ENCODE measurements around the gene PAPPA. TPM values are rescaled to one million over a fixed set of nuclear protein-coding genes. Genes with fewer than 3 reads are reported as not detected.

PAPPA gene
- total RNA-seq, 1 experiment from 2014 or later = 0.17 TPM

- no CpG with 5 or more reads among the region's 27 CpGs for WGBS (ENCODE audit: extremely low coverage, insufficient read length, low lambda C conversion rate)
- no peak overlapping the region for H2AFZ ChIP-seq (ENCODE audit: low read length)
- no peak overlapping the region for H2BK5ac ChIP-seq (ENCODE audit: insufficient read length, low read length)
- H2BK20ac ChIP-seq (ENCODE audit: low read depth, low read length, poor library complexity, severe bottlenecking) = no peak overlapping the region
- H4K5ac ChIP-seq (ENCODE audit: insufficient read length, low read depth, low read length) = no peak overlapping the region
- H4K20me1 ChIP-seq (ENCODE audit: control insufficient read depth, insufficient read depth, insufficient read length) = no peaks in the 10 kb centered on the region
- no peak overlapping the region for H3K18ac ChIP-seq (ENCODE audit: insufficient read length, low read depth, low read length)
- H3K4me2 ChIP-seq (ENCODE audit: insufficient read depth, insufficient read length, low read length) = no peak overlapping the region
- H3K4me3 Mint-ChIP-seq = no peak overlapping the region
- H3T11ph ChIP-seq (ENCODE audit: low read length) = no peak overlapping the region
- H3K9me3 ChIP-seq (ENCODE audit: control insufficient read depth, low read depth, low read length) = no peaks in the 10 kb centered on the region
- TF ChIP-seq CTCF (conservative IDR thresholded peaks at IDR 0.05) = no peak
- H2BK12ac ChIP-seq (ENCODE audit: insufficient read length, low read depth, low read length) = no peak overlapping the region
- H3K14ac ChIP-seq (ENCODE audit: insufficient read depth, low read length) = no peak overlapping the region; the same call in 1 of the 2 replicates
- no peaks in the 10 kb centered on the region for H3K9me3 Mint-ChIP-seq
- no peak overlapping the region for H4K91ac ChIP-seq (ENCODE audit: insufficient read length, low read depth, low read length)
- H3K27me3 Mint-ChIP-seq (ENCODE audit: low read depth) = peaks cover 12% of the 10 kb centered on the region
- no peak overlapping the region for H2AK5ac ChIP-seq (ENCODE audit: insufficient read length, low read length)
- DNase-seq = no peak
- no peak overlapping the region for H4K8ac ChIP-seq (replicated peaks; ENCODE audit: insufficient read length, low read depth, low read length)
- H3K79me1 ChIP-seq (ENCODE audit: insufficient read depth, low read depth, low read length, poor library complexity, severe bottlenecking) = no peaks in the 10 kb centered on the region
- no peaks in the 10 kb centered on the region for H3K23me2 ChIP-seq (ENCODE audit: insufficient read length, low read depth, low read length, poor library complexity, severe bottlenecking)
- no peak overlapping the region for H3K4ac ChIP-seq (ENCODE audit: low read depth, low read length)
- no peak overlapping the region for H3K56ac ChIP-seq (ENCODE audit: insufficient read length, low read depth, low read length)
- H3K79me2 ChIP-seq (ENCODE audit: insufficient read depth, low read length) = no peaks in the 10 kb centered on the region
- no peak overlapping the region for H2BK15ac ChIP-seq (ENCODE audit: low read depth, low read length)
- peaks cover under 1% of the 10 kb centered on the region; the same call in 1 of the 2 replicates for H3K27me3 ChIP-seq (ENCODE audit: insufficient read depth, low read length)
- H3K4me1 Mint-ChIP-seq = peaks cover 4 to 13% of the 10 kb centered on the region in 2 experiments; a peak in 3 of 4 replicates
- no peaks in the 10 kb centered on the region for H3K36me3 Mint-ChIP-seq (ENCODE audit: insufficient read depth in 1 of 3, low read depth in 3 of 3)
- no peak overlapping the region for H3K27ac Mint-ChIP-seq
- H3K27ac ChIP-seq (ENCODE audit: insufficient read length, low read depth, low read length) = no peak overlapping the region
- H3K4me1 ChIP-seq (ENCODE audit: insufficient read depth, low read length) = no peaks in the 10 kb centered on the region
- no peak overlapping the region for H3K23ac ChIP-seq (ENCODE audit: insufficient read length, low read depth, low read length)
- no peak overlapping the region for H2BK120ac ChIP-seq (ENCODE audit: low read depth, low read length, poor library complexity, severe bottlenecking)
- H3K9ac ChIP-seq (ENCODE audit: extremely low read depth, insufficient read length, low read length) = no peak overlapping the region
Measured at GRCh38 chr9:116187570-116188170, 34.1 kb downstream of the PAPPA start.

All from H9 (cell line).